Eye (tissue), 1 donor: ENCODE measurements around the gene CEP170.

ENCODE experiments used
- DNase-seq: peaks from one replicate; pipeline ENCODE4 v3.0.0-alpha.2; 2015

Gene CEP170

GRCh38 chr1:243267914-243268653 lies 13.0 kb upstream of the CEP170 start:
- DNase-seq = no peak

DNA sequence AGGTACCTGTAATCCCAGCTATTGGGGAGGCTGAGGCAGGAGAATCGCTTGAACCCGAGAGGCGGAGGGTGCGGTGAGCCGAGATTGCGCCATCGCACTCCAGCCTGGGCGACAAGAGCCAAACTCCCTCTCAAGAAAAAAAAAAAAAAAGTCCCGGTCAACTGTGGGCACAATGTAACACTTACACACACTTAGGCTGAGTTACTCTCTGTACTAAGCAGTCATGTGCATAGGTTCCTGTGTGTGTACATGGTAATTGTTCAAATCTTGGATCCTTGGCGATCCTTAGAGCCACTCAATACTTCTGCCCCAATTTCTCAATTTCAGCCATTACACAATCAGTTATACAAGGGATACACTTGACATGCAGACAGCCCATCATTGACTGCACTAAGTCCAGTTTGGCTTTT lies 12.4 kb upstream of the CEP170 start:
- no peak for DNase-seq

- no peak for DNase-seq
These were observed 11.2 kb upstream of the CEP170 start for GRCh38 chr1:243266231-243266630.

GRCh38 chr1:243264717-243265116 lies 9.6 kb upstream of the CEP170 start:
- peak; percentile 48 for DNase-seq

DNA sequence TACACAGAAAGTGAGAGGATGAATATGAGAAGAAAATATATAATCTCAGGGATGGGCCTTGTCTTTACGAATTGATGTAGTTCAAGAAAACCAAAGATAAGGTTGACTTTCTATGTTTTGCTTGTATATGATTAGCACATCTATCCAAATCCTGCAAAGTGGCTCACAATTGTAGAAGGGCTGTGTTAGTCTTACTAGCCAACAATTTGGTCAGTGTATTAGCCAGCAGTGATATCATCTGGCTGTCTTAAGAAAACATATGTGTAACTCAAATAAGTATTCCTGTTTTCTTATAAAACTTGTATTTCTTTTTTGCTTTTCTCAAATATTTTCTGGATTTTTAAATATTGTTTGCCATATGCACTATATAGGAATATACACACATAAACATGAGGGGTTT lies 6.3 kb upstream of the CEP170 start:
- DNase-seq = no peak

DNA sequence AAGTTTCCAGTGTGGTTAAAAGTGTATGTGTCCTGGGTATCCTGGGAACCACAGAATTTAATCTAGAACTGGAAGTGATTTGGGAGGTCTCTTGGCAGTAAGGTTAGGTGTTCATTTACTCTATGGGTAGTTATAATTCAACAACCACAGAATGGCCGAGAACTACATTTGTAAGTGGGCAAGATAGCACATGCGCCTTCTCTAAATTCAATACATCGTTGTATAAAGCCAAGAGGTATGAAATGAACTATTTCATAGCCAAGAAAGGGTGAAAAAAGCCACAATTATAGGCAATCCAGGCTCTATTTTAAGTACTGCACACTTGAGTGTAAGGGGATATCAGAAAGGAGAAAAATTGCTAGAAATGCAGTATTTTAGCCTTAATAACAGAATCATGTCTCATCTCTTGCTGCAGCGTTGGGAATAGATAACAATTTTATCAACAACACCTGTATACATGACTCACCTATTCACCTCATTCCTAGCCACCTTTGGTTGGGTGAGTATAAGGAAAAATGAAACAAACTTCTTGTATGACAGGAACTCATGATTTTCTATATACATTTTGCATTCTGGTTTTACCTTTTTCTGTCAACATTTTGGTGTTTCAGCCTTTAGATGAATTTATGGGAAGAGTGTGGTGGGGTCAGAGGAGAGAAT lies 5.3 kb upstream of the CEP170 start:
- no peak for DNase-seq

DNA sequence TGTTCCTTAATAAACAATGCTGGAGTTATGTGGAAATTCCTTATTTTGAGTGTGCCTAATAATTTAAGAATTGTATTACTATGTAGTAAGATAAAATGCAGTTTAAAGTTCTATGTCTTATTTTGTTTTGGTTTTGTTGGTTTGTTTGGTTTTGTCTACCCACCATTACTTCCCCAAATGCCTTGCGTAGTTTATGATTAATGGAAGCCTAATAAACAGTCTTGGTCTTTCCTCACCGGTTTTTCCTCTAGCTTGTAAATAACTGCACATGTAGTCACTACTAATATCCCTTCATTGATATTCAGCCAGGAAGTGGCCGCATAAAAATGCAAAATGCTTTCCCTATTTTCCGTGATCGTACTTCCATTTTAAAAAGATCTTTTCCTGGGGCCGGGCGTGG lies 3.6 kb upstream of the CEP170 start:
- DNase-seq = no peak

DNA sequence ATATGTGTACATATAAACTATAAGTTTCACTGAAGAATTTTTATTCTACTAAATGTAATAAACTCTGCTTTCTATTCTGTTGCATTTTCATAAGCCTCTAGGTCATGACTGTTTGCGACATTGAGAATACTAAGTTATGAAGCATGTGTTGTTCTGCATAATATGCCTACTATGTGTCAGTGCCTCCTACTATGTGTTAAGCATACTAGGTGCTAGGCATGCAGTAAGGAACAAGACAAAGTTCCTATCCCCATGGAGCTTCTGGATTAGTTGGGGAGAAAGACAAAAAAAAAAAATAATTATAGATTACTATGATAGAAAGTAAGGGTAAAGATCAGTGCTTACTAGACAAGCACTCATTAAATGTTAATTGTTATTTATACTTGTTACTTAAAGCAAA lies 2.1 kb upstream of the CEP170 start:
- DNase-seq = no peak

GRCh38 chr1:243256590-243256989 lies 1.5 kb upstream of the CEP170 start:
- DNase-seq = no peak

DNA sequence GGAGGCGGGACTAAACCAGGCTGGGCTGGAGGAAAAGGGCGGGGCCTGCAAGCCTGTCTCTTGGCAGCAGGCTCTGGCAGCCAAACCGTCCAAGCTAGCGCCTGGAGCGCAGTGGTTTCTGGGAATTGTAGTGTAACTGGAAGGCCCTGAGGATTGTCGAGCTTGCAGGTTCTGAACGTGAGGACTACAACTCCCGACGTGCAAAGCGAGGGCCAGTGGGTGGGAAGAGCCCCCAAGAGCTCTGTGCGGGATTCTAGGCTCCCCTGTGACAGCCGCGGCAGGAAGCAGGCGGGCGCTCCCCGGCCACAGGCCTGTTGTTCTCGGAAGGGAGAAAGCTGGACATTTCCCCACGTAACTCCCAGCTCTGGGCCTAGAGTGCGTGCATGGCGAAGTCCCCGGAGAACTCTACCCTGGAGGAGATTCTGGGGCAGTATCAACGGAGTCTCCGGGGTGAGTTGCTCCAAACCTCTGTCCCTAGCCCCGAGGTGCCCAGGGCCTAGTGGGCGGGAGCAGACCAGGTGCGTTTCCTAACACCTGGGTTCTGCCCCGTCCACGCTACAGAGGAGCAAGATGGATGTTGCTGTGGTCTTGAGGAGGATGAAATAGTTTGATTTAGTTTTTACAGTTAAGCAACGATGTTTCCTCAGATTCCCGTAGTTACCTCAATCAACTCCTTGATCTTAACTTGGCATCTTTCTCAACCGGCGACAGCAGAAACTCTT lies 871 bp upstream of the CEP170 start, which contains the start of gene SDCCAG8:
TSS of gene SDCCAG8 (plus strand) at position 251 of the 722 bp plus-strand sequence. CDS start at position 384, 133 bp downstream.
- DNase-seq = peak; percentile 100

DNA sequence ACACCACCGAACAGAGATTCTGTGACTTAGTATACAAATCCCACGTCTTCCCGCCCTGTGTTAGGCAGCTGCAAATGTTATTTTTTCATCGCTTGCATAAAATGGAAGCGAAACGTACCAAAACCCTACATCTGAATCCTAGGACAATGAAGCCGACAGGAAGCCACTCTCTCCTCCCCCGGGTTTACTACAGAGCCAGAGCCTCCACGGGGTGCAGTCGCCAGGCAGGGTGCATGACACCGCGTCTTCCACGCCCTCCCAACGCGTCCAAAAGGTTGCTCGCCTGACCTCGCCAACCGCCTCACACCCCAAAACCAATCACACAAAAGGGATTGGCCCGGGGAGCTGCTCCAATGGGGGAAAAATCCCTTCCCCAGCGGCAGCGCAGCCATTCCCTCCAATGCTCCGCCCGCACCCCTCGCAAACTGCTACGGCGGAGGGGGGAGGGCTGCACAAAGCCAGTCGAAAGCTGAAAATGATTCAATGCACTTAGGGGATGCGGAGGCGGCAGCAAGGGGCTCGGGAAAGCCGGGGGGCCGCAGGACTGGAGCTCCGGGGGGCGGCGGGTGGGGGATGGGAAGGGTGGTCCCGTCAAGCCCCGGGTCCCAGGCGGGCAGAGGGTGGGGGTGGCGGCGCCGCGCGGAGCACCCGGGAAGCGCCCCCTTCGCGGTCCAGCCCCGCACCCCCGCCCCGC lies 701 bp downstream of the CEP170 start:
- peak; percentile 88 for DNase-seq

DNA sequence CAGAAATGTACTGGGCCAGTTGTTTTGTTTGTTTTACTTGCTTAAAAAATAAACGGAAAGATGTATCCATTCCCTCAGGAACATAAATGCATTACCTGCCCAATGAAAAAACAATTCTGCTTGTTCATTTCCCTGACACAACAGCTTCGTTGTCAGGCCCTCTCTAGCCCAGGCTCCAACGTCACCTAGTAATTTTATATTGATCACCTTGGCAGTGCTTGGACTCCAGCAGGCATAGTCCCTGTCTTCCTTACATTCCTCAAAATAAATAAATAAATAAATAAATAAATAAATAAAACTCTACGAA lies 1.2 kb downstream of the CEP170 start:
- DNase-seq = no peak

DNA sequence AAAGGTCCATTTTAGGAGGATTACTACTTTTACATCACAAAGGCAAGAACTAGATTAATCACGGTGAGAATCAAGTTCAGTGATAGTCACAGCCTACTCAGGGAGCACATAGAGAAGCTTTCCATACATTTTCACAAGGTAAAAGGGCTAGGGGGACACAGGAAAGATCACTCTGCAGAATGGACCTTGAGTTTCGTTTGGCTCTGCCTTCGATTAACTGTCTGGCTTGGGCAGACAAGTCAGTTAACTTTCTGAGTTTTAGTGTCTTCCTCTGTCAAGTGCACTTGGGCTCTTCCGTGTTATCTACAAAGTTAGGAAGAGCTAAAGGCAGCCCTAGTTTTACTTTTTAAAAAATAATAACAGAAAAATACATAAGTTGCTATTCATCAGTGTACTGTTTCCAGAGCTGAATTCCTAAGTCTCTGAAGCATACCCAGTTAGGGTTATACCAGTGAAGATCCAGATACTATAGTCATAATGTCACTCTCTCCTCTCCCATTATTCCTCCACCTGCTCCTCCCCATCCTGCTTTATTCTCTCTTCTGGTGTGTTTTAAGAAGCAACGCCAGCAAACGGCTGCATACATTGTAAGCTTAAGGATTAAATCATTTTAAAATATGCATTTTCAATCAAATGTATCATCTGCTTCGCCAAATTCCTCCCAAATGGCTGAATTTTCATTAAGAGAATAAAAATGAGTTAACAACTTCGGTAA lies 1.7 kb downstream of the CEP170 start:
- peak; percentile 57 for DNase-seq

- no peak for DNase-seq
These were observed 3.5 kb downstream of the CEP170 start for GRCh38 chr1:243251539-243251938.

GRCh38 chr1:243250102-243250501 lies 5.0 kb downstream of the CEP170 start:
- no peak for DNase-seq

- DNase-seq = no peak
These were observed 5.9 kb downstream of the CEP170 start for GRCh38 chr1:243249214-243249613.

GRCh38 chr1:243247901-243248300 lies 7.2 kb downstream of the CEP170 start:
- no peak for DNase-seq

- DNase-seq = no peak
These were observed 8.2 kb downstream of the CEP170 start for GRCh38 chr1:243246916-243247315.

- no peak for DNase-seq
These were observed 10.6 kb downstream of the CEP170 start for GRCh38 chr1:243244432-243244841.

DNA sequence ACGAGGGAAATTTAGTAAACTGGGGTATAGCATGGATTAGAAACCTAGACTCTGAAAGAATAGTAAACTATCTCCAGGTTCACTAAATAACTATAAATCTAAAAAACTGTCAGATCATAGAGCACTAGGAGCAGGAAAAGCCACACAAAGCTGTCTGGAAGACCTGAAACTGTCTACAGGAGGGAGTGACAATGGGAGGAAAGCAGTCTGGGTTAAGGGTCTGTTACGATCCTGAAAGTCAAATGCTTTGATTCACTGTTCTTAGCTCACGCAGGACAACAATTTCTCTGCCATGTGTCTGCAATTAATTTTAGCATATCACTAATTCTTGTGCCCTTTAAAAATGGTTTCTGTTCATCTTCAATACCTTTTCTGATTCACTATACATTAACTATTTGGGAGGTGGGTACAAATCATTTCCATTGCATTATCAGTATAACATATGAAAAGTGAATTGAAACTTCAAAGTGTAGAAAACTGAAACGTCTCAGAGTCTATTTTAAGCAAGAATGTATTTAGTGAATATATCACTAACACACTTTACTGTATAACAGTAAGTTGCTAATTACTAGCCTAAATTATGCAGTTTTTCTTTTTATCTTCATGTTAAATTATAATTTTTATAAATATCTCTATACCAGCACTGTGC lies 18.4 kb downstream of the CEP170 start:
- no peak for DNase-seq

GRCh38 chr1:243234978-243235647 lies 20.0 kb downstream of the CEP170 start:
- peak; percentile 42 for DNase-seq

GRCh38 chr1:243233908-243234307 lies 21.2 kb downstream of the CEP170 start:
- DNase-seq = no peak
